H1 (cell line): ENCODE measurements around the gene RNU6-8. TPM values are rescaled to one million over a fixed set of nuclear protein-coding genes. Genes with fewer than 3 reads are reported as not detected.

Experiments
- CTCF ChIA-PET: fragments of 300-600 bp; sonication (Branson Sonifier 250); formaldehyde crosslinking; loops from one replicate; lab custom pipeline; 2021; ENCODE audit not compliant: partially characterized antibody; lab: Charles Lee
- POLR2A ChIA-PET: fragments of 300-600 bp; sonication (Branson Sonifier 250); formaldehyde crosslinking; loops from one replicate; lab custom pipeline; 2021; ENCODE audit warnings: inconsistent platforms; ENCODE audit not compliant: partially characterized antibody; lab: Charles Lee
- DNase-seq, 2 experiments: peaks; one replicate each; pipeline versions ENCODE4 v3.0.0 to v3.0.0-alpha.2; 2010 to 2022; ENCODE audit warnings: low spot score in 2 of 2, low read depth in 1 of 2, mixed read lengths in 1 of 2
- FAIRE-seq: peaks from 2 replicates; lab custom pipeline; 2011; peaks lifted over from hg19 to GRCh38; lab: Jason Lieb, UNC
- H2AFZ ChIP-seq: 2 replicates; pipeline ENCODE4 v1.8.1; 2012; ENCODE audit warnings: low read length, inconsistent platforms
- H2AK5ac ChIP-seq: 2 replicates; pipeline ENCODE4 v1.6.1; 2013; ENCODE audit warnings: low read depth, low read length
- H2BK120ac ChIP-seq: replicated peaks from 2 replicates; pipeline ENCODE3; 2013; ENCODE audit warnings: low read depth, low read length, inconsistent platforms
- H2BK12ac ChIP-seq: 2 replicates; pipeline ENCODE4 v1.6.1; 2013; ENCODE audit warnings: low read depth, low read length
- H2BK15ac ChIP-seq: 2 replicates; pipeline ENCODE4 v1.6.1; 2013; ENCODE audit warnings: low read length
- H2BK20ac ChIP-seq: 2 replicates; pipeline ENCODE4 v1.6.1; 2013; ENCODE audit warnings: low read length
- H2BK5ac ChIP-seq: 2 replicates; pipeline ENCODE4 v1.6.1; 2013; ENCODE audit warnings: low read depth, low read length
- H3K14ac ChIP-seq: 2 replicates; pipeline ENCODE4 v1.6.1; 2013; ENCODE audit warnings: inconsistent platforms; ENCODE audit not compliant: insufficient read length
- H3K18ac ChIP-seq: 2 replicates; pipeline ENCODE4 v1.6.1; 2013; ENCODE audit warnings: low read length; ENCODE audit errors: extremely low read depth
- H3K23ac ChIP-seq: 2 replicates; pipeline ENCODE4 v1.6.1; 2013; ENCODE audit warnings: inconsistent platforms; ENCODE audit not compliant: insufficient read length
- H3K23me2 ChIP-seq: 2 replicates; pipeline ENCODE4 v1.6.1; 2013; ENCODE audit warnings: low read depth, low read length
- H3K27ac ChIP-seq: 2 replicates; pipeline ENCODE4 v1.6.1; 2011; ENCODE audit warnings: low read depth, low read length, inconsistent platforms
- H3K27me3 ChIP-seq, 4 experiments: replicated peaks in 1 of 4; 1 replicate in 1 of 4; 2 replicates in 3 of 4; pipeline versions ENCODE4 v1.6.1 to v1.8.1; 2011 to 2013; ENCODE audit warnings: low read length in 3 of 4, mild to moderate bottlenecking in 3 of 4, inconsistent platforms in 2 of 4, mixed read lengths in 2 of 4, moderate library complexity in 1 of 4; ENCODE audit not compliant: control insufficient read depth in 3 of 4, insufficient read depth in 3 of 4; ENCODE audit errors: extremely low read depth in 1 of 4
- H3K36me3 ChIP-seq, 4 experiments: 2 replicates each; pipeline versions ENCODE4 v1.6.1 to v1.8.1; 2011 to 2013; ENCODE audit warnings: mild to moderate bottlenecking in 4 of 4, low read length in 3 of 4, moderate library complexity in 2 of 4, control low read depth in 1 of 4, inconsistent platforms in 1 of 4; ENCODE audit not compliant: insufficient read depth in 4 of 4, control insufficient read depth in 2 of 4
- H3K4ac ChIP-seq: replicated peaks from 2 replicates; pipeline ENCODE3; 2013; ENCODE audit warnings: low read length, low read depth, mixed read lengths, inconsistent platforms; ENCODE audit not compliant: insufficient read length
- H3K4me1 ChIP-seq, 4 experiments: replicated peaks in 1 of 4; 1 replicate in 1 of 4; 2 replicates in 3 of 4; pipeline versions ENCODE4 v1.6.1 to v1.8.1; 2011 to 2013; ENCODE audit warnings: low read length in 3 of 4, inconsistent platforms in 2 of 4, mixed read lengths in 1 of 4; ENCODE audit not compliant: insufficient read depth in 4 of 4, control insufficient read depth in 3 of 4
- H3K4me2 ChIP-seq, 2 experiments: 2 replicates each; pipeline versions ENCODE4 v1.6.1 to v1.8.1; 2011 to 2013; ENCODE audit warnings: low read depth in 2 of 2, low read length in 2 of 2, control low read depth in 1 of 2, inconsistent platforms in 1 of 2, mild to moderate bottlenecking in 1 of 2; ENCODE audit not compliant: insufficient read depth in 1 of 2
- H3K4me3 ChIP-seq, 4 experiments: fragments of 200-600, 300-600 bp in 1 of 4; sonication (generic), shearing (Covaris generic), sonication (Bioruptor Twin) in 1 of 4; 2 replicates each; pipeline versions ENCODE4 v1.5.1 to v1.8.1; 2011 to 2016; ENCODE audit warnings: low read length in 4 of 4, low read depth in 3 of 4, control low read depth in 2 of 4, inconsistent platforms in 2 of 4, mild to moderate bottlenecking in 2 of 4, mixed read lengths in 1 of 4, moderate library complexity in 1 of 4; ENCODE audit not compliant: insufficient read depth in 2 of 4; ENCODE audit errors: extremely low read depth in 1 of 4
- H3K56ac ChIP-seq: replicated peaks from 2 replicates; pipeline ENCODE3; 2013; ENCODE audit warnings: low read depth, mild to moderate bottlenecking, mixed read lengths, low read length, inconsistent platforms; ENCODE audit not compliant: insufficient read length
- H3K79me1 ChIP-seq: 2 replicates; pipeline ENCODE4 v1.6.1; 2013; ENCODE audit warnings: low read depth, low read length, control low read depth
- H3K79me2 ChIP-seq, 2 experiments: 2 replicates each; pipeline versions ENCODE4 v1.6.1 to v1.8.1; 2012 to 2013; ENCODE audit warnings: low read length in 2 of 2, mild to moderate bottlenecking in 2 of 2, inconsistent platforms in 1 of 2; ENCODE audit not compliant: insufficient read depth in 2 of 2, control insufficient read depth in 1 of 2
- H3K9ac ChIP-seq, 4 experiments: replicated peaks in 1 of 4; 1 replicate in 1 of 4; 2 replicates in 3 of 4; pipeline versions ENCODE4 v1.6.1 to v1.8.1; 2011 to 2013; ENCODE audit warnings: low read depth in 3 of 4, low read length in 3 of 4, control low read depth in 2 of 4, mild to moderate bottlenecking in 2 of 4, moderate library complexity in 2 of 4, inconsistent platforms in 1 of 4; ENCODE audit errors: extremely low read depth in 1 of 4
- H3K9me3 ChIP-seq, 2 experiments: 2 replicates each; pipeline versions ENCODE4 v1.6.1 to v1.8.1; 2012 to 2013; ENCODE audit warnings: mild to moderate bottlenecking in 2 of 2, moderate library complexity in 2 of 2, control low read depth in 1 of 2, inconsistent platforms in 1 of 2, low read depth in 1 of 2, low read length in 1 of 2, mixed read lengths in 1 of 2; ENCODE audit not compliant: insufficient read depth in 2 of 2
- H4K20me1 ChIP-seq, 2 experiments: replicated peaks in 1 of 2; 2 replicates each; pipeline versions ENCODE3 to v1.8.1; 2011 to 2013; ENCODE audit warnings: inconsistent platforms in 2 of 2, low read length in 2 of 2, mild to moderate bottlenecking in 1 of 2; ENCODE audit not compliant: insufficient read depth in 2 of 2, control insufficient read depth in 1 of 2
- H4K5ac ChIP-seq: 2 replicates; pipeline ENCODE4 v1.6.1; 2013; ENCODE audit warnings: low read length, low read depth, mixed read lengths, inconsistent platforms; ENCODE audit not compliant: insufficient read length
- H4K8ac ChIP-seq: 2 replicates; pipeline ENCODE4 v1.8.0; 2013; ENCODE audit warnings: mild to moderate bottlenecking, moderate library complexity, low read length, inconsistent platforms; ENCODE audit not compliant: insufficient read depth; ENCODE audit errors: extremely low read depth
- H4K91ac ChIP-seq: replicated peaks from 2 replicates; pipeline ENCODE3; 2013; ENCODE audit warnings: low read length, mixed read lengths, inconsistent platforms; ENCODE audit not compliant: insufficient read length
- ASH2L ChIP-seq: fragments of 200-600, 300-600 bp; sonication (generic); IDR thresholded peaks from one replicate; pipeline ENCODE4 v1.7.1; 2017; ENCODE audit warnings: low read length
- CEBPB ChIP-seq: IDR thresholded peaks from 2 replicates; pipeline ENCODE4 v1.6.1; 2012; ENCODE audit warnings: low read depth, low read length
- CREB1 ChIP-seq: IDR thresholded peaks from 2 replicates; pipeline ENCODE4 v1.6.1; 2012; ENCODE audit warnings: inconsistent platforms
- CTBP2 ChIP-seq: IDR thresholded peaks from 2 replicates; pipeline ENCODE4 v1.7.0; 2011; ENCODE audit warnings: borderline replicate concordance, mild to moderate bottlenecking, moderate library complexity, mixed read lengths, low read length; ENCODE audit not compliant: insufficient read depth, insufficient read length
- EGR1 ChIP-seq: IDR thresholded peaks from 2 replicates; pipeline ENCODE4 v1.6.1; 2011; ENCODE audit warnings: low read depth, low read length, borderline replicate concordance
- KDM5A ChIP-seq: fragments of 200-600 bp; IDR thresholded peaks from 2 replicates; pipeline ENCODE4 v1.7.1; 2012; ENCODE audit warnings: mild to moderate bottlenecking, low read length, inconsistent platforms, mixed read lengths
- POLR2A ChIP-seq, 2 experiments: IDR thresholded peaks; 1 replicate in 1 of 2; 2 replicates in 1 of 2; pipeline ENCODE4 v1.6.1; 2011; ENCODE audit warnings: low read depth in 2 of 2, low read length in 2 of 2, mild to moderate bottlenecking in 2 of 2; ENCODE audit errors: control extremely low read depth in 1 of 2
- RNF2 ChIP-seq: fragments of 200-900, 300-1000 bp; sonication (generic); IDR thresholded peaks from 2 replicates; pipeline ENCODE4 v1.7.1; 2016; ENCODE audit warnings: borderline replicate concordance, low read depth, mild to moderate bottlenecking, antibody characterized with exemption, low read length; ENCODE audit not compliant: poor library complexity, severe bottlenecking; ENCODE audit errors: missing control alignments
- TAF1 ChIP-seq: IDR thresholded peaks from 2 replicates; pipeline ENCODE4 v1.6.1; 2011; ENCODE audit warnings: mild to moderate bottlenecking, low read depth, low read length
- TAF7 ChIP-seq: optimal IDR thresholded peaks from 2 replicates; pipeline ENCODE3; 2011; ENCODE audit warnings: low read depth, mild to moderate bottlenecking, inconsistent platforms, low read length, moderate library complexity, borderline replicate concordance
- WGBS, 2 experiments: shearing (Covaris generic) in 1 of 2; methylation state at CpG; one replicate each; pipeline versions ENCODE4 v1.1.6 to v1.1.7; 2013 to 2015; ENCODE audit warnings: low lambda C conversion rate in 2 of 2, mixed read lengths in 2 of 2, inconsistent platforms in 1 of 2, low coverage in 1 of 2, missing lambda C conversion rate in 1 of 2; ENCODE audit not compliant: insufficient replicate concordance in 2 of 2, insufficient coverage in 1 of 2, insufficient read length in 1 of 2; ENCODE audit errors: extremely low coverage in 1 of 2, missing lambda C conversion rate in 1 of 2; 5-methylcytosine and 5-hydroxymethylcytosine counted together
- polyA plus RNA-seq, 7 experiments: library from polyadenylated mRNA; depleted of rRNA in 3 of 7; stranded (reverse) in 5 of 7; unstranded in 2 of 7; fragments of >200 nt in 5 of 7; fragments of 200-250 nt in 2 of 7; gene quantifications; 1 replicate in 5 of 7; 2 replicates in 1 of 7; 4 replicates in 1 of 7; pipeline versions ENCODE4 v1.2.1 to v1.2.3, GENCODE V29; 2011 to 2013; ENCODE audit warnings: missing spikeins in 2 of 7, mixed read lengths in 2 of 7
- total RNA-seq: library from RNA; stranded (reverse); fragmentation: NEBNext Ultra II Directional; extraction: Animal tissue kit (Norgen Biotek cat#: 25700); gene quantifications from 2 replicates; pipeline ENCODE4 v1.2.1, GENCODE V29; 2021

The RNU6-8 gene
- total and polyA plus RNA-seq, 2 of the 8 experiments (the other 6 are each of a cell fraction or from before 2014, with no cell fraction given) = not detected

DNA sequence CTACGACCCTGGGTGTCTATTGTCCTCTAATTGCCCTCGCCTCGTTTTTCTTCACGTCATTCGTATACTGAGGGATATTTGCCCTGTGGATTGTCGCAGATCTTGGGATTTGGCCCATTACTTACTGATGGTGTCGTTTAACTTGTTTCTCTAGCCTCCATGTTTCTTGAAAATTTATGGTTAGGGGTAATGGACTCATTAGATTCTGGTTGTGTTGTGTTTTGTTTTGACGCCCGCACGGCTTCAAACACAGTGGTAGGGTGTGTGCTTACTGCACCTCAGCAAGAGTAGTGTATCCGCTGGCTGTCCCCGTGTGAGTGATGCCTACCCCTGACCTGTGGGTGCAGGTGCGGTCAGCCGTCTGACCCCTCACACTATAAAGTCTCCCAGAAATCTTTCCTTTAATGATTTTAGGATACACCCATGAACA is 874 bp upstream of the RNU6-8 start:
- no peak overlapping the region for H3K23ac ChIP-seq
- peaks cover 0 to 2% of the 10 kb centered on the region in 2 experiments for H4K20me1 ChIP-seq
- no peak overlapping the region for H2BK20ac ChIP-seq
- H3K9ac ChIP-seq = peak overlapping the region in 3 of 4 experiments; percentile 15 to 70 (median 34); a peak in 5 of 7 replicates
- no peak overlapping the region for H3K14ac ChIP-seq
- no peak overlapping the region for H3K27ac ChIP-seq
- H3K56ac ChIP-seq = no peak overlapping the region
- H2BK15ac ChIP-seq = no peak overlapping the region
- no peak overlapping the region for H4K5ac ChIP-seq
- H3K23me2 ChIP-seq = peaks cover 18% of the 10 kb centered on the region
- H3K4me1 ChIP-seq = peaks cover 0 to 4% (median 2%) of the 10 kb centered on the region in 4 experiments; a peak in 3 of 7 replicates
- no peaks in the 10 kb centered on the region for H3K9me3 ChIP-seq
- H2AFZ ChIP-seq = peak overlapping the region; percentile 90
- no peak overlapping the region for H2AK5ac ChIP-seq
- no peak overlapping the region for H3K4ac ChIP-seq
- H2BK120ac ChIP-seq = no peak overlapping the region
- H3K4me2 ChIP-seq = peak overlapping the region; percentile 86 to 99
- no peak overlapping the region for H2BK12ac ChIP-seq
- ChIA-PET POLR2A (interaction anchor here (1.0 to 2.4 kb wide), 2 partner anchors 127 to 167 kb away, joined by 3 to 17 read pairs; partner anchors contain the start of gene ARHGAP5), CTCF (interaction anchor here (1.3 kb wide), 1 partner anchor 47 kb away, joined by 3 read pairs; no protein-coding TSS in a partner anchor)
- no peaks in the 10 kb centered on the region for H3K36me3 ChIP-seq
- H3K79me1 ChIP-seq = no peaks in the 10 kb centered on the region
- TF ChIP-seq CTBP2 (no peak), TAF1 (0 out of 2 replicates have a peak, but pooled peaks have one; percentile 11), TAF7 (no peak), RNF2 (no peak), EGR1 (no peak), KDM5A (no peak), CEBPB (no peak), CREB1 (no peak), ASH2L (peak; percentile 11), POLR2A (IDR thresholded peaks at IDR 0.05; ENCODE audit: control extremely low read depth in 1 of 2, low read depth in 2 of 2, low read length in 2 of 2) (no peak)
- no peaks in the 10 kb centered on the region for H3K79me2 ChIP-seq
- FAIRE-seq (no peak), DNase-seq (no peak)
- H3K27me3 ChIP-seq = no peaks in the 10 kb centered on the region; a peak in 1 of 7 replicates
- no peak overlapping the region for H3K18ac ChIP-seq
- H2BK5ac ChIP-seq = no peak overlapping the region
- H3K4me3 ChIP-seq = peak overlapping the region; percentile 48 to 93 (median 90)
- no peak overlapping the region for H4K8ac ChIP-seq
- 16% methylated on average over 14 of the region's 14 CpGs; no CpG with 5 or more reads in 1 of the 2 experiments for WGBS, 2 experiments
- no peak overlapping the region for H4K91ac ChIP-seq
